HL-60/S4 treated with retinoic acid at 250 ng/mL for 4 days and 3 days (cell line): ENCODE results near the gene AFAP1L1.
"Not testable (repeated sequence)": the region's sequence is repeated elsewhere in the genome, so short reads cannot be mapped to it uniquely, and the experiment has no call there.

Experiments
- in situ Hi-C: fragments of 300-500 bp; cut with MboI; formaldehyde crosslinking; loops from 2 replicates; pipeline ENCODE4 v1.7.0; 2022; ENCODE audit warnings: low sequenced_read_pairs

Gene AFAP1L1

DNA sequence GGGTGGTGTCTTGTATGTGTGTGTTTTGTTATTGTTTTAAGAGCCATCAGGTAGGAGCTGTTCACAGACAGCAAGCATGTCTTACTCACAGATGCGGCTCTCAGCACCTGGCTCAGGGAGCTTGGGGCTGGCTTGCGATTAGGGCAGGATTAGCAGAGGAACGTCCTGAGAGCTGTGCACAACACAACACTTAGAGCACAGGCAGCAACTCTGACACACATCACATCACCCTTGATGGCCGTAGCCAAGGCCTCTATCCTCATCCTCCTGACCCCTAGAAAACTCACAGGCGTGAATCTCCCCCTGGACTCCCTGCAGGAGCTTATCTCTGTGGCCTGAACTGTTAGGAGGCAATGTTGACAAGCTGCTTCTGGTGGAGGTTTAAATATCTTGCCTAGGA lies 114.5 kb downstream of the AFAP1L1 start:
- in situ Hi-C loops, result loop anchor here (10.0 kb wide), 1 partner anchor 49 kb away; no protein-coding TSS in a partner anchor

DNA sequence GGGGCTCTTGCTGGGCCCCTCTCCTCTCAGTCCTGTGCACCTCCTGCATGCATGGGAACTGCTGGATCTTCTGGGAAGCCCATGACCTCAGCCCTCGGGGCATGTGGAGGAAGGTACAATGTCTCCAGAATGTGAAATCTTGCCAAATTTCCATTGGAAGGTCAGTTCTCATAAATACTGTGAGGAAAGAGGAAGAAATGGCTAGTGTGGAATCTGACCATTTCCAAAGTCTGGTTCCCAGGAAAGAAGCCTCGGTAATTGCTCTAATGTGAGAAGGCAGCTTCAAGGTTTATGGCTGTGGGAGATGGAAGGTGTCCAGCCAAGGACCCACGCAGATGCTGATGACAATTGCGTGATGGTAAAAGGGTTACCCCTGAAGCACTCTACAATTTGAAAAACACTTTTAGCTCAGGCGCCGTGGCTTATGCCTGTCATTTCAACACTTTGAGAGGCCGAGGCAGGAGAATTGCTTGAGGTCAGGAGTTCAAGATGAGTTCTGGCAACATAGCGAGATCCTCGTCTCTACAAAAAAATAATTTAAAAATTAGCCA lies 115.5 kb downstream of the AFAP1L1 start:
- in situ Hi-C loops, result loop anchor here (10.0 kb wide), 1 partner anchor 48 kb away; no protein-coding TSS in a partner anchor

DNA sequence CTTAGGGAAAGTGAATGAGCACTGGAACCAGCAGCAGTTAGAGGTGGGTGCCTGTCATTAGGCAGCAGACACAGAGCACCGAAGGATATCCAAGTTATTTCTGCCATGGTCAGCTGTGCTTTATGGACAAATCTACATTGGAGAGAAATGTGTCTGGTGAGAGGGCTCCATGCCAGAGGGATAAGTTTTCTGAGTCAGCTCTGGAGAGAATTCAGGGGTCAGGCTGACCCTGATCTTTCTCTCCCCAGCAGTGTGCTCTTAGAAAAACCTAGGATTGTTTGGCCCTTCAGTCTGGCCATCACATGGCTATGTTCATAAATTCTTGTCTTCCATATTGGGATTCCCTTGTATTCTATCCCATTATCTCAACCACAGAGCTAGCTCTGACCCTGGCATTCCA lies 116.3 kb downstream of the AFAP1L1 start:
- in situ Hi-C loops, result loop anchor here (10.0 kb wide), 1 partner anchor 47 kb away; no protein-coding TSS in a partner anchor

DNA sequence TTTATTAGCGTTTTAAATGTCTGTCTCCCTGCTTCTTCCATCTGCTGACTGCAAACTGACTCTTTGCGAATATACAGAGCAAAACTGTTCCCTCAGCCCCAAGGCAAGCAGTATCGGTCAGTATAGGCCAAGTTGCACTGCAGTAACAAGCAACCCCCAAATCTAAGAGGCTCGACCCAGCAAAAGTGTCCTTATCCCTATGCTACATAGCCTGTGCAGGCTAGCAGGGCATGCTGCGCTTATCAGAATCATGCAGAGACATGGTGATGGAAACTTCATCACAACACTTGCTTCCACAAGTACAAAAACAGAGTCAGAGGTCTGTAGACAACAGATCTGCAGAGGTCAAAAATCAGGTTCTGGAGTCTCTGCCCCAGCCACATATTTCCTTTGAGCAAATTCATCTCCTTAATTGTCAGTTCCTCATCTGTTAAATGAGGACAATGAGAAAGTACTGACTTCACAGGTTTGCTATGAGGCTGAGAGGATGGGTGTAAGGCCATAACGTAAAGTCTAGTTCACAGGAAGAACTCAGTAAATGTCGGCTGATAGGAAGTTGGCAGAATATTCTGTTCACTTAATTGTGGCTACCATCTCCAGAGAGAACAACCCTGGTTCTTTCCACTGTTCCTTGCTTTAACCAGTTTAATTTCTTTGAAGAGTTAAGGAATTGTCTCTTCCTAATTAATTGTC lies 117.0 kb downstream of the AFAP1L1 start:
- in situ Hi-C loops, result loop anchor here (10.0 kb wide), 1 partner anchor 46 kb away; no protein-coding TSS in a partner anchor

DNA sequence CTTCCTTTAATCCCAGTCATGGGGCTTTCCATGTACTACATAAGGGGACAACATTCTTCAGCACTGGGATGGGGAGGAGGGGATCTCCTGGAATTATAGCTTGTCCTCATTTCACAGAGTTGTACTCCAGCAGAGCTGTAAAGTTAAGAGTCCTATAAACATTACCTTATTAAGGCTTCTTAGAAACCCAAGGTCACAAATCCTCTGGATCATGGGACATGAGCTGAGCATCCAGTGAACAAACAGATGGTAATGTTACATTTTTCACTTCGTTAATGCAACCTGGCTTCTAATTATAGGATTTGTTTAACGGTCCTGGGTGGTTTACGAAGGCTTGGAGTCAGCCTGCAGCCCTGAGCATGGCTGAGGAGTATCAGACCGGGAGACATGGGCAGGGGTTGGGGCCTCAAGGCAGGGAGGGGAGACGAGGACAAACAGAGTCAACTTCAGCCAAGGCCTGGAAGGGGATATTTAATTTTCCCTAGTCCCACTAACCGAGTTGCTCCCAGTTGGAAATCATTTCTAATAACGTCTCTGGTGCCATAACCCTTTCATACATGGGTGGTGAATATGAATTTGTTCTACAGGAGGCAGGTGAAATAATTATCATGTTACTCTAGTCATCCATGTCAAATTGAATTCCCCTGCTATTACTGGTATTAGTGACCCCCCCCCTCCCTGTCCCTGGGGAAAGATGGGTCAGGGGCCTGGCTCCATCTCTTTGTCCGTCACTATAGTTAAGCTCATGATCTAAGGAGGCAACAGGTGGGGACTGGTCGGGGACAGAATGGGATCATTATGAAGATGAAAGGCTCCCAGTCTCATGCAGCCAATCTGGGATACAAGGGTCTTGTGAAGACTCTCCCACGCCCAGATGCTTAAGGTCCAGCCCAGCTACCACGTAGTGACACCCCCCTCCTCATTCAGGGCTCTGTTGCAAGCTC lies 118.2 kb downstream of the AFAP1L1 start:
- in situ Hi-C loops, result loop anchor here (10.0 kb wide), 1 partner anchor 45 kb away; no protein-coding TSS in a partner anchor

DNA sequence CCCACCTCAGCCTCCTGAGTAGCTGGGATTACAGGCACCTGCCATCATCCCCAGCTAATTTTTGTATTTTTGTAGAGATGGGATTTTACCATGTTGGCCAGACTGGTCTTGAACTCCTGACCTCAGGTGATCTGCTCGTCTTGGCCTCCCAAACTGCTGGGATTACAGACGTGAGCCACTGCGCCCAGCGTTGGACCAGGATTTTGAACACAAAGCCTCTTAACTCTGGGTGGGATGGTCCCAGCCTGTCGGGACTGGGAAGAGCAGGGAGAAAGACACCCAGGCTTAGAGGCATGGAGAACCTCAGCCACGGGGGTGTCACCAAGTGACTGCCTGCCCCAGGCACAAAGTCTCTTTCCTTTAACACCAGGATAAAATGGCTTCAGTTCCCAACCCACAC lies 119.4 kb downstream of the AFAP1L1 start:
- in situ Hi-C loops, result not testable (repeated sequence)
